ENCODE results near the gene NCKAP5.

DNA sequence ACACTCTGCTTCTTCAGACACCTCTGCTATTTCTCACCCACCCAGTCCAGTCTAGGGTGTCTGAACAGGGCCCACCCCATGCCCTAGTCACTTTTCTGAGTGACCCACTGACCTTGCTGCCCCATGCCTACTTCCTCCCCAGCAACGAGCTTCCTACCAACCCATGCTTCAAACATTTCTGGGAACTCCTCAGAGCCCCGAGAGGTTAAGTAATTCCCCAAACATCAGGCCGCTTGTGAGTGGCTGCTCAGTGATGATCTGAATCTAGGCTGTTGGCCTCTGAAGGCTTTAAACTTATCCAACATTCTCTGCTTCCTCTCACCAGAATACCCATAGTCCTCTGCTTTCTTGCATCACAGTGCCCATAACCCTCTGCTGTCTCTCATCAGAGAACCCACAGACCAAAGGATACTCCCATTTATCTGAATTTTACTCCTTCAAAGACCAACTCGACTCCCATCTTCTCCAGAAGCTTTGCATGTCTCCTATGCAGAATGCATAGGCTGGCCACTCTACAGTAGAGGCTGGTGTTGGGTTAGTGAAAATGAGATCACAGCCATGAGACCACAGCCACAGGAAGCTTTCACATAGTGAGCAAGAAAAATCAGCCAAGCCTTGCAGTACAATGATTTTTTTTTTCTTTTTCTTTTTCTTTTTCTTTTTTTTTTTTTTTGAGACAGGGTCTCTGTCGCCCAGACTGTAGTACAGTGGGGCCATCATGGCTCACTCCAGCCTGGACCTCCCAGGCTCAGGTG lies 588.7 kb downstream of the NCKAP5 start:
- TF ChIP-seq, protein P1, sequence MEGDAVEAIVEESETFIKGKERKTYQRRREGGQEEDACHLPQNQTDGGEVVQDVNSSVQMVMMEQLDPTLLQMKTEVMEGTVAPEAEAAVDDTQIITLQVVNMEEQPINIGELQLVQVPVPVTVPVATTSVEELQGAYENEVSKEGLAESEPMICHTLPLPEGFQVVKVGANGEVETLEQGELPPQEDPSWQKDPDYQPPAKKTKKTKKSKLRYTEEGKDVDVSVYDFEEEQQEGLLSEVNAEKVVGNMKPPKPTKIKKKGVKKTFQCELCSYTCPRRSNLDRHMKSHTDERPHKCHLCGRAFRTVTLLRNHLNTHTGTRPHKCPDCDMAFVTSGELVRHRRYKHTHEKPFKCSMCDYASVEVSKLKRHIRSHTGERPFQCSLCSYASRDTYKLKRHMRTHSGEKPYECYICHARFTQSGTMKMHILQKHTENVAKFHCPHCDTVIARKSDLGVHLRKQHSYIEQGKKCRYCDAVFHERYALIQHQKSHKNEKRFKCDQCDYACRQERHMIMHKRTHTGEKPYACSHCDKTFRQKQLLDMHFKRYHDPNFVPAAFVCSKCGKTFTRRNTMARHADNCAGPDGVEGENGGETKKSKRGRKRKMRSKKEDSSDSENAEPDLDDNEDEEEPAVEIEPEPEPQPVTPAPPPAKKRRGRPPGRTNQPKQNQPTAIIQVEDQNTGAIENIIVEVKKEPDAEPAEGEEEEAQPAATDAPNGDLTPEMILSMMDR (IDR thresholded peaks at IDR 0.05) = no peak
- TF ChIP-seq EP300 (IDR thresholded peaks at IDR 0.05) = no peak
